Astrocyte (in vitro differentiated cells and primary cell): Measurements from ENCODE around the gene ACADSB. TPM values are rescaled to one million over a fixed set of nuclear protein-coding genes. Genes with fewer than 3 reads are reported as not detected.

Experiments used
- DNase-seq: peaks from one replicate; pipeline ENCODE4 v3.0.0-alpha.2; 2010; ENCODE audit warnings: low read depth
- FAIRE-seq: peaks from 2 replicates; lab custom pipeline; 2011; peaks lifted over from hg19 to GRCh38; lab: Jason Lieb, UNC
- H2AFZ ChIP-seq: 2 replicates; pipeline ENCODE4 v1.6.0; 2012; ENCODE audit warnings: low read depth, low read length, inconsistent platforms
- H3K27ac ChIP-seq: 2 replicates; pipeline ENCODE4 v1.5.1; 2011; ENCODE audit warnings: low read depth, low read length, inconsistent platforms
- H3K27me3 ChIP-seq: 2 replicates; pipeline ENCODE4 v1.6.0; 2011; ENCODE audit warnings: low read length, inconsistent platforms; ENCODE audit not compliant: insufficient read depth
- H3K36me3 ChIP-seq: 2 replicates; pipeline ENCODE4 v1.5.1; 2011; ENCODE audit warnings: low read length, inconsistent platforms; ENCODE audit not compliant: insufficient read depth
- H3K4me1 ChIP-seq: 2 replicates; pipeline ENCODE4 v1.5.1; 2011; ENCODE audit warnings: low read length, inconsistent platforms; ENCODE audit not compliant: insufficient read depth
- H3K4me2 ChIP-seq: 2 replicates; pipeline ENCODE4 v1.6.0; 2012; ENCODE audit warnings: low read length, inconsistent platforms
- H3K4me3 ChIP-seq: 2 replicates; pipeline ENCODE4 v1.5.1; 2011; ENCODE audit warnings: low read depth, mild to moderate bottlenecking, low read length, inconsistent platforms; ENCODE audit not compliant: insufficient read depth
- H3K79me2 ChIP-seq: 2 replicates; pipeline ENCODE4 v1.6.0; 2012; ENCODE audit warnings: mild to moderate bottlenecking, low read length, inconsistent platforms; ENCODE audit not compliant: insufficient read depth
- H3K9ac ChIP-seq: 2 replicates; pipeline ENCODE4 v1.6.0; 2012; ENCODE audit warnings: mild to moderate bottlenecking, low read length, inconsistent platforms
- H3K9me3 ChIP-seq: 2 replicates; pipeline ENCODE4 v1.5.1; 2012; ENCODE audit warnings: low read depth, mild to moderate bottlenecking, low read length, inconsistent platforms; ENCODE audit not compliant: insufficient read depth
- H4K20me1 ChIP-seq: 2 replicates; pipeline ENCODE4 v1.6.0; 2012; ENCODE audit warnings: low read length, inconsistent platforms; ENCODE audit not compliant: insufficient read depth
- H3K27ac Mint-ChIP-seq: one replicate; pipeline ENCODE4 v1.8.0; 2021; ENCODE audit warnings: mild to moderate bottlenecking, mixed read lengths; ENCODE audit not compliant: unreplicated experiment
- H3K27me3 Mint-ChIP-seq: one replicate; pipeline ENCODE4 v1.8.0; 2021; ENCODE audit warnings: low read depth, mixed read lengths; ENCODE audit not compliant: unreplicated experiment
- H3K36me3 Mint-ChIP-seq: one replicate; pipeline ENCODE4 v1.8.0; 2021; ENCODE audit warnings: low read depth, mixed read lengths; ENCODE audit not compliant: unreplicated experiment
- H3K4me1 Mint-ChIP-seq: one replicate; pipeline ENCODE4 v1.8.0; 2021; ENCODE audit warnings: low read depth, mixed read lengths; ENCODE audit not compliant: unreplicated experiment
- H3K4me3 Mint-ChIP-seq: one replicate; pipeline ENCODE4 v1.8.0; 2021; ENCODE audit warnings: mild to moderate bottlenecking, moderate library complexity, mixed read lengths; ENCODE audit not compliant: unreplicated experiment
- H3K9me3 Mint-ChIP-seq: one replicate; pipeline ENCODE4 v1.8.0; 2021; ENCODE audit warnings: mild to moderate bottlenecking, mixed read lengths; ENCODE audit not compliant: unreplicated experiment
- EZH2 ChIP-seq: IDR thresholded peaks from 2 replicates; pipeline ENCODE4 v1.6.1; 2012; ENCODE audit warnings: mild to moderate bottlenecking, low read length, inconsistent platforms; ENCODE audit not compliant: insufficient read depth
- total RNA-seq: library from RNA; stranded (reverse); gene quantifications from 2 replicates; pipeline ENCODE4 v1.2.1, GENCODE V29; 2021
- TF ChIP-seq, protein P1 (sequence below): IDR thresholded peaks from 2 replicates; pipeline ENCODE4 v1.5.1; 2011; ENCODE audit warnings: low read depth, mild to moderate bottlenecking, inconsistent platforms, low read length, moderate library complexity; ENCODE audit not compliant: insufficient read depth

The ACADSB gene
- total RNA-seq, 1 donor from 2014 or later = 10.0 TPM

DNA sequence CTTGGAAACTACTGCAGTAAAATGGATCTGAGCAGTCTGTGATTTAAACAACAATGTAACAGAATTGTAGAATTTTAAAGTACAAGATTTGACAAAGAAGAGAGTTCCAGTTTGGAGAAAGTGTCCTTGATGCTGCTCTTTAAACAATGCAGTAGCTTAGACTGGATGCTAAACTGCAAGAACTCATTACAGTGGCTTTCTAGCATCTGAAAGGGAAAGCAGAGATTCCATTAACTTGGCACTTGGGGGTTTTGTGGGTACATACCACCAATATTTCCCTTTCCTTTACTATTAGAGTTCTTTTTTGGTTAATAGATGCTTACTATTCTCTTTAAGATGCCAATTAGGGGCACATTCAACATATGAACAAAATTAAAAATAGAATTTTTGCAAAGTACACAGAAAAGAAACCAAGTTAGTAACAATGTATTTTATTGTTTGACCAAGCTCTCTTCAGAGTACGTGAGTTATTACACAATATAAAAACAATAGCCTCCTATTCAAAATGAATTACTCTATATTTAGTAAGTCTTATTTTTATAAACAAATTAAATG lies 16.7 kb upstream of the ACADSB start:
- Histone ChIP-seq H3K4me1 (no peaks in the 10 kb centered on the region), H4K20me1 (peaks cover 6% of the 10 kb centered on the region), H3K36me3 (peaks cover 6% of the 10 kb centered on the region), H2AFZ (no peak overlapping the region), H3K4me3 (no peak overlapping the region), H3K27ac (no peak overlapping the region), H3K9me3 (no peaks in the 10 kb centered on the region), H3K27me3 (no peaks in the 10 kb centered on the region), H3K79me2 (peaks cover 3% of the 10 kb centered on the region), H3K4me2 (no peak overlapping the region), H3K9ac (no peak overlapping the region)
- FAIRE-seq = no peak
- Mint-ChIP-seq H3K27me3 (no peaks in the 10 kb centered on the region), H3K36me3 (peaks cover 8% of the 10 kb centered on the region), H3K9me3 (no peaks in the 10 kb centered on the region), H3K4me1 (peaks cover 5% of the 10 kb centered on the region), H3K27ac (no peak overlapping the region), H3K4me3 (no peak overlapping the region)
- TF ChIP-seq EZH2 = no peak
- TF ChIP-seq, protein P1, sequence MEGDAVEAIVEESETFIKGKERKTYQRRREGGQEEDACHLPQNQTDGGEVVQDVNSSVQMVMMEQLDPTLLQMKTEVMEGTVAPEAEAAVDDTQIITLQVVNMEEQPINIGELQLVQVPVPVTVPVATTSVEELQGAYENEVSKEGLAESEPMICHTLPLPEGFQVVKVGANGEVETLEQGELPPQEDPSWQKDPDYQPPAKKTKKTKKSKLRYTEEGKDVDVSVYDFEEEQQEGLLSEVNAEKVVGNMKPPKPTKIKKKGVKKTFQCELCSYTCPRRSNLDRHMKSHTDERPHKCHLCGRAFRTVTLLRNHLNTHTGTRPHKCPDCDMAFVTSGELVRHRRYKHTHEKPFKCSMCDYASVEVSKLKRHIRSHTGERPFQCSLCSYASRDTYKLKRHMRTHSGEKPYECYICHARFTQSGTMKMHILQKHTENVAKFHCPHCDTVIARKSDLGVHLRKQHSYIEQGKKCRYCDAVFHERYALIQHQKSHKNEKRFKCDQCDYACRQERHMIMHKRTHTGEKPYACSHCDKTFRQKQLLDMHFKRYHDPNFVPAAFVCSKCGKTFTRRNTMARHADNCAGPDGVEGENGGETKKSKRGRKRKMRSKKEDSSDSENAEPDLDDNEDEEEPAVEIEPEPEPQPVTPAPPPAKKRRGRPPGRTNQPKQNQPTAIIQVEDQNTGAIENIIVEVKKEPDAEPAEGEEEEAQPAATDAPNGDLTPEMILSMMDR = no peak
- no peak for DNase-seq

DNA sequence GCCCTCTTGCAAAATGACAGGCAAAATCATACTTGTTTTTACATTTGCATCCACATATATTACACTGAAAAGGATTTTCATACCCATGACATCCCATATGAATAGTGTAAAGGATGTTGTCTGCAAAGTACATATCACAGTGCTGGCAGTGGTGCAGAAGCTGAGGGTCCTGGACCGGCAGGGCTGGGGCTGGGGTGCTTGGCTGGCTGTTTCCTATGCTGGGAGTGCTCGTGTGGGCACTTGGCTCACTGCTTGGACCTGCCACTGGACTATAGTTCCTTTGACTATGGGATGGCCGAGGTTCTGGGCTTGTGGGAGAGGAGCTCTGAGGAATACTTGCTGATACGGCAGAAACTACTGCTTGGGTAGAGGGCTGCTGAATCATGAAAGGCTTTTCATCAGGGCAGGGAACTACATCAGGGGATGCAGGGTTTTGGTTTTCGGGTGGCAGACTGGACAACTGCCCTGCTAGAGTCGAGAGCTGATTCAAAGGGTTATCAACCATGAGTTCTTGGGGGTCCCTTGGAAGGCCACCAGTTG lies 14.9 kb upstream of the ACADSB start:
- no peaks in the 10 kb centered on the region for H3K9me3 Mint-ChIP-seq
- H3K9me3 ChIP-seq = no peaks in the 10 kb centered on the region
- no peak overlapping the region for H2AFZ ChIP-seq
- peaks cover 6% of the 10 kb centered on the region for H3K36me3 ChIP-seq
- no peaks in the 10 kb centered on the region for H3K4me1 ChIP-seq
- no peak overlapping the region for H3K9ac ChIP-seq
- H3K4me1 Mint-ChIP-seq = peaks cover 5% of the 10 kb centered on the region
- H3K79me2 ChIP-seq = peaks cover 10% of the 10 kb centered on the region
- TF ChIP-seq, protein P1 = no peak
- TF ChIP-seq EZH2 = no peak
- H3K4me3 Mint-ChIP-seq = no peak overlapping the region
- H3K27ac Mint-ChIP-seq = no peak overlapping the region
- H3K4me3 ChIP-seq = no peak overlapping the region
- H3K4me2 ChIP-seq = no peak overlapping the region
- H4K20me1 ChIP-seq = peaks cover 19% of the 10 kb centered on the region
- H3K27me3 ChIP-seq = no peaks in the 10 kb centered on the region
- FAIRE-seq (no peak), DNase-seq (no peak)
- peaks cover 8% of the 10 kb centered on the region for H3K36me3 Mint-ChIP-seq
- no peaks in the 10 kb centered on the region for H3K27me3 Mint-ChIP-seq
- H3K27ac ChIP-seq = no peak overlapping the region

DNA sequence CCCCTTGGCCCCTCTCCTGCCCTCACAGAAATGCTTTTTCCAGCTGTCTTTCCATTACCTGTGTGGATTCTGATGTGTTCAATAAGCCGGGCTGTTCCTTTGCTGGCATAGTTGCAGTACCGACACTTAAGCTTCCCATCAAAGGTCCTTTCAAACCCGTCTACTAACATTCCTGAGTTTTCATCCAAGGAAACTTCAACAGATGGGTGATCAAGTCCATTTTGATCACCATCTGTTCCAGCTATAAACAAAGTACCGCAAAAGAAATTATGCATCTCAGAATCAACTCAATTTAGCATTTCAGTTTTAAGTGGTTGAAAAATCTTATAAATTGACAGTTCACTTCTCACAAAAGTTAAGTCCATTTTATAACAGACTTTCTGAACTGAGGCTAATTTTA lies 12.9 kb upstream of the ACADSB start:
- no peak overlapping the region for H3K27ac Mint-ChIP-seq
- H3K79me2 ChIP-seq = peaks cover 28% of the 10 kb centered on the region
- no peak for FAIRE-seq

More for the DNA sequence above, 12.9 kb upstream of the ACADSB start:
- peaks cover 6% of the 10 kb centered on the region for H3K36me3 ChIP-seq
- H3K9me3 ChIP-seq = no peaks in the 10 kb centered on the region
- no peaks in the 10 kb centered on the region for H3K27me3 ChIP-seq
- H3K36me3 Mint-ChIP-seq = peaks cover 8% of the 10 kb centered on the region
- no peak for DNase-seq
- H2AFZ ChIP-seq = no peak overlapping the region
- no peak overlapping the region for H3K4me3 Mint-ChIP-seq
- no peak overlapping the region for H3K4me2 ChIP-seq
- no peaks in the 10 kb centered on the region for H3K4me1 Mint-ChIP-seq
- H3K27me3 Mint-ChIP-seq = no peaks in the 10 kb centered on the region
- no peaks in the 10 kb centered on the region for H3K9me3 Mint-ChIP-seq
- no peak overlapping the region for H3K4me3 ChIP-seq
- TF ChIP-seq, protein P1 = no peak
- TF ChIP-seq EZH2 = no peak
- H3K4me1 ChIP-seq = no peaks in the 10 kb centered on the region
- H3K27ac ChIP-seq = no peak overlapping the region
- peaks cover 26% of the 10 kb centered on the region for H4K20me1 ChIP-seq
- H3K9ac ChIP-seq = no peak overlapping the region
